Sigmoid colon (tissue), 4 donors: ENCODE data around the gene USP25.

Source experiments
- CTCF ChIP-seq, 4 experiments: fragments of 450-650 bp in 3 of 4; fragments of 200-600 bp in 1 of 4; IDR thresholded peaks; one replicate each; pipeline ENCODE4 v1.5.1; 2016 to 2019; ENCODE audit warnings: antibody characterized with exemption in 4 of 4, mild to moderate bottlenecking in 3 of 4, moderate library complexity in 2 of 4
- EP300 ChIP-seq, 4 donors: sonication (generic); formaldehyde crosslinking; IDR thresholded peaks; one replicate each; pipeline ENCODE4 v1.6.1; 2017; ENCODE audit warnings: antibody characterized with exemption in 4 of 4
- POLR2A ChIP-seq, 2 donors: fragments of 450-650 bp; IDR thresholded peaks; one replicate each; pipeline ENCODE4 v1.6.1; 2016; ENCODE audit warnings: antibody characterized with exemption in 2 of 2, mild to moderate bottlenecking in 2 of 2, moderate library complexity in 2 of 2
- POLR2AphosphoS5 ChIP-seq, 4 donors: sonication (generic); formaldehyde crosslinking; IDR thresholded peaks; one replicate each; pipeline ENCODE4 v1.6.1; 2017; ENCODE audit warnings: antibody characterized with exemption in 4 of 4

GRCh38 chr21:15831497-15831896, 101.7 kb downstream of the USP25 start:
- TF ChIP-seq CTCF (IDR thresholded peaks at IDR 0.05) = no peak
- no peak for TF ChIP-seq POLR2AphosphoS5 (IDR thresholded peaks at IDR 0.05)
- TF ChIP-seq POLR2A (IDR thresholded peaks at IDR 0.05) = no peak
- no peak for TF ChIP-seq EP300 (IDR thresholded peaks at IDR 0.05)
